ENCODE results near the gene SIRT3.
A peak's percentile ranks its signal among the peaks of the same experiment; 100 is the strongest.
"Not testable (repeated sequence)": the region's sequence is repeated elsewhere in the genome, so short reads cannot be mapped to it uniquely, and the experiment has no call there.

Gene SIRT3

DNA sequence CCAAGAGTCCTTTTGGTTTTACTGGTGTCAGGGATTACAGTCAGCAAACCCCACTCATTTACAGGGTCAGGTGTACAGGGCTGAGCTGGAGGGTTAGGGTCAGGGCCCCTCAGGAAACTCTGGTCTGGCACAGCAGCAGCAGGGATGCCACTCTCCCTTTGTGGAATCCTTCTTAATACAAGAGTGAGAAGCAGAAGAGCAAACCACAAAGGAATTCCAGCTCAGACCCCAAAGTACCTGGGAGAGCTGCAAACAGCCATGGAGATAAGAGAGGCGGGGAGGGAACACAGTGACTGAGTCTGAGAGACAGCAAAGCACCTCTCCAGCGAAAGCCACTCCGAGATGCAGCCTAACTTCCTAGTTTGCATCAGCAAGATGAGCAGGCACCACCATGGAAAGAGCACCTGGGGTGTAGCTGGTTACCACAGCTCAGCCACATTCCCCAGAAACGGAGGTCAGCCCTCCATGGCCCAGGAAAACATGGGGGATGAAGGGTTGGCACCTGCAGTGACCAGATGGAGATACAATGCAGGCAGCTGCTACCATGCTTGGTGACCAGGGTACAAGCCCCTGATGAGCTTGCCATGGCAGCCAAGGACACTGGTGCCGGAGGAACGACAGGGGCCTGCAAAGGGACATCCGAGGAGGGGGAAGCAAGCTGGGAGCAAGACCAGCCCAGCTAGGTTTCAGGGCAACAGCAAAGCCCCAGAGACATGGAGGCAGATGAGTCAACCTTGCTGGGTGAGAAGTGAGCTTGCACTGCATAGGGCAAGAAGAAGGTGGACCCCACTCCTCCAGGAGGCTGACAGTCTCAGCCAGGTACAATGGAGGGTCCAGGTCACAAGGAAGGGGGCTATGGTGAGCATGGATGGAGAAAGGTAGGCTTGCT, 32.8 kb downstream of the SIRT3 start:
- DNase-seq (ENCODE audit: low read depth in 2 of 2) = no peak

- no peak for DNase-seq (ENCODE audit: low read depth in 2 of 2)
Observed at GRCh38 chr11:202490-202889, 33.7 kb downstream of the SIRT3 start.

DNA sequence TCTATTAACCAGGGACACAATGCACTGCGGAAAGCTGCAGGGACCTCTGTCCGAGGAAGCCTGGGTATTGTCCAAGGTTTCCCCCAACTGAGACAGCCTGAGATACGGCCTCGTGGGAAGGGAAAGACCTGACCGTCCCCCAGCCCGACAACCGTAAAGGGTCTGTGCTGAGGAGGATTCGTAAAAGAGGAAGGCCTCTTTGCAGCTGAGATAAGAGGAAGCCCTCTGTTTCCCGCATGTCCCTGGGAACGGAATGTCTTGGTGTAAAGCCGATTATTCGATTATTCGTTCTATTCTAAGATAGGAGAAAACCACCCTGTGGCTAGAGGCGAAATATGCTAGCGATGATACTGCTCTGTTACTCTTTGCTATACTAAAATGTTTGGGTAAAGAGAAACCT, 34.2 kb downstream of the SIRT3 start:
- no peak for DNase-seq (ENCODE audit: low read depth in 2 of 2)

DNA sequence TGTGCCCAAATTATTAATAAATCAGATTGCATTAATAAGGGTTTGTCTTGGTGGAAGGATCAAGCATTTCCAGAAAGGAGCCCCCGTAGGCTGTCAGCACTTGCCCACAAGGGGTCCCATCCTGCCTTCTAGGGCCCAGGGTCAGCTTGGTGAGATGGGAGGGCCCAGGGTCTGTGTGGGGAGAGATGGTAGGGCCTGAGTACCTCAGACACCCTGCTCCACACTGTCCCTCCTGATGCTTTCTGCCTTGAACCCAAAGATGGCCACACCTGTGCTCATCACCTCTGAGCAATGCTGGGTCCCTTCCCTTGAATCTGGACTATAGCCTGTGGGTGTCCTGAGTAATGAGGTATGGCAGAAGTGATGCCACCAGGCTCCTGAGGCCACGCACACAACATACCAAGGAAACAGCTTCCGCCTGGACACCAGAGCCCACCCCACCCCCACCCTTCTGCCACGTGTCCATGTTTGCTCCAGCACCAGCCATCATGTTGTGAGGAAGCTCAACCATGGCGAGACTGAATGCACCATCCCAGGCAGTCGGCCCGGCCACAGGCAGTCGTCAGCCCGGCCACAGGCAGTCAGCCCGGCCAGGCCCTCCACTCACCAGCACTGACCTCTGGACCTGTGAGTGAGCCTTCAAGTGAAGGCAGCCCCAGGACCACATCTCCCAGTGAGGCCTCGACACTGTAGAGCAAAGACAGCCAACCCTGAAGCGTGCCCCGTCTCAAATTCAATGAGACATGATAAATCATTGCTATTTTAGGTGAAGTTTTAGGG, 35.7 kb downstream of the SIRT3 start:
- no peak for DNase-seq (ENCODE audit: low read depth in 2 of 2)

- DNase-seq (ENCODE audit: low read depth in 2 of 2) = no peak
Observed at GRCh38 chr11:199782-200181, 36.4 kb downstream of the SIRT3 start.

GRCh38 chr11:199004-199581, 37.0 kb downstream of the SIRT3 start:
- DNase-seq (ENCODE audit: low read depth in 2 of 2) = no peak

DNA sequence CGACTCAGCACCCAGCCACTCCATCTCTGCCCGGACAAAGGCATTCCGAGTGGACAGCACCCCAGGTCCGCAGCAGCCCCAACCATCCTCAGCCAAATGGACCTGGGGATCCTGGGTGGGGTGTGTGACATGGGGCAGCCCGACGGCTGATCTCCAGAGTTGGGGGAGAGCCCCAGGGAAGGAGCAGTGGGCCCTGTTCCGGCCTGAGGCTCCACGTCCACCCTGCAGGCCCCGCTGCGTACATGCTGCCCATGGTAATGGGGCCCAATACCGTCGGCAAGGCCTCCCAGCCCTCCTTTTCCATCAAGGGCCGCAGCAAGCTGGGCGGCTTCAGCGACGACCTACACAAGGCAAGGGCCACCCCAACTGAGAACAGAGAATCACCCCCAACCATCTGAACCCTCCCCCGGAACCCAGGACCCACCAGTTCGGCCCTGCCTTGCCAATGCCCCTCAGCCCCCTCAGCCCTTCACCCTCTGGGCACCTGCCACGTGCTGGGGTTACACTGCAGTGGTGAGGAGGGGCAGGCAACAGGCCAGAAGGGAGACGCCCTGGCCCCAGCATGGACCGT, 37.8 kb downstream of the SIRT3 start:
- DNase-seq (ENCODE audit: low read depth in 2 of 2) = no peak

DNA sequence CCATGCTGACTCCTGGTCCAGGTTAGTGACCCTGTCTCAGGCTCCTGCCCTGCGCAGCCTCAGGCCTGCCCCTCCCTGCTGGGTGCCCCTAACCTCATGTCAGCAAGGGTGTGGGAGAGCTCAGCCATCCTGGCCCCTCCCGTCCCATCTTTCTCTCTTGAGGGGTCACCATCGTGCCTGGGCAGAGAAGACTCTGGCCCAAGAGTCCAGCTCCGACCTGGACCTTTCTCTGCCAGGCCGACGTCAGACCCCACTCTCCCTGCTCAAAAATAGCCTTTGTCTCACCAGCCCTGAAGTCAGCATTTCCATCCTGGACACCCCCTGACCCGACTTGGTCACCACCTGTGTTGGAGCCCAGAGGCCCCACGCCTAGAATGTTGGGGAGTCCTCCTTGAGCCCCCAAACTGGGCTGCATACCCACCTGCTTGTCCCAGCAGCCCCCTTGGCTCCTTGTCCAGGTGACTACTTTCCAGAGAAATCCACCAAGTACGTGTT, 38.4 kb downstream of the SIRT3 start:
- DNase-seq (ENCODE audit: low read depth in 2 of 2) = no peak

- DNase-seq (ENCODE audit: low read depth in 2 of 2) = no peak
Observed at GRCh38 chr11:196786-197731, 39.1 kb downstream of the SIRT3 start.

DNA sequence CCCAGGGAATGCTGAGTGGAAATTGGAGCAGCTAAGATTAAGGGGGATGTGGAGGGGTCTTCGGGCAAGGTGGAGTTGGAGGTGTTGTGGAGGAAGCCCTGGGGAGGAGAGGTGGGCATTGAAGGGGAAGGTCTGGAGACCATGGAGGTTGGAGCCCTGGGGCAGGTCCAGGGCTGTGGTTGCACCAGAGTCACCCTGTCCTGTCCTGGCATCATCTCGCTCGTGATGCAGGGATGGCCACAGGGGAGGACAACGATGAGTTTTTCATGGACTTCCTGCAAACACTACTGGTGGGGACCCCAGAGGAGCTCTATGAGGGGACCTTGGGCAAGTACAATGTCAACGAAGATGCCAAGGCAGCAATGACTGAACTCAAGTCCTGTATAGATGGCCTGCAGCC, 42.7 kb downstream of the SIRT3 start:
- not testable (repeated sequence) for DNase-seq (ENCODE audit: low read depth in 2 of 2)

DNA sequence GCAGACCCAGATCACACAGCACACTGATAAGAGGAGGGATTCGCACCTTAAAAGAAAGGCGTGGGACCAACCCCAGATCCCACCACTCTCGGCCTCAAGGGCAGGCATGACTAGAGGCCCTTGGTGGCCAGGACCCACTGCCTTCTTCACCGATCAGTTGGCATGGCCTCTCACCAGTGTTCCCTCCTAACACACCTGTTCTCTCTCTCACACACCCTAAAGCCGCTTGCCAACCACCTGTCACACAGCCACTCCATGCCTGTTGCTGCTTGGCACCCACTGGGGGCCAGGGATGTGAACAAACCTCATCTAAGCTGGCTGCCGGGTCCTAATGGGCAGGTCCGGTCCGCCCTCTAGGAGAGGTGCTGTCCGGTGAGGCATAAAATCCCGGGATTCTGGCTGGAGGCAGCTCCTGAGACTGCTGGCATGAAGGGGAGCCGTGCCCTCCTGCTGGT, 43.4 kb downstream of the SIRT3 start, which contains the start of gene SCGB1C1:
TSS of gene SCGB1C1 (plus strand) at position 405 of the 455 bp plus-strand sequence. CDS start at position 427, 22 bp downstream.
- DNase-seq (ENCODE audit: low read depth in 2 of 2) = not testable (repeated sequence)

GRCh38 chr11:191490-192478, 44.4 kb downstream of the SIRT3 start:
- DNase-seq (ENCODE audit: low read depth in 2 of 2) = peak in 1 of 2 donors; percentile 59

DNA sequence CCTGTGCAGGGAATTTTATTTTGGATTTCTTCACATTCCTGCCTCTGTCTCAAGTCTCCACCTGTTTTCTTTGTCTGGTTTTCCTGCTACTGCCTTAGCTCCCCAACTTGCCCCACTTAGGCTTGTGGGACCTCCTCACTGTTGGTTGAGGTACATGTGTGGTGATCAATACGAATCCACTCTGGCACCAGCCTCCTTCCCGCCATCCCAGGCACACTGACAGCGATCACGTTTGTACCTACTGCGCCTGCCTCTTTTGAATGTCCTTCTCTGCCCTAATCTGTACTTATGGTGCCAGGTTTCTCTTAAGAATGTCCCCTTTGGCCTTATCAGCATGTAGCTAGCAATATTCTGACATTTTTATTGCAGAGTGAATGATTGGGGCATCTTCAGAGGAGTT, 45.6 kb downstream of the SIRT3 start:
- not testable (repeated sequence) for DNase-seq (ENCODE audit: low read depth in 2 of 2)

DNA sequence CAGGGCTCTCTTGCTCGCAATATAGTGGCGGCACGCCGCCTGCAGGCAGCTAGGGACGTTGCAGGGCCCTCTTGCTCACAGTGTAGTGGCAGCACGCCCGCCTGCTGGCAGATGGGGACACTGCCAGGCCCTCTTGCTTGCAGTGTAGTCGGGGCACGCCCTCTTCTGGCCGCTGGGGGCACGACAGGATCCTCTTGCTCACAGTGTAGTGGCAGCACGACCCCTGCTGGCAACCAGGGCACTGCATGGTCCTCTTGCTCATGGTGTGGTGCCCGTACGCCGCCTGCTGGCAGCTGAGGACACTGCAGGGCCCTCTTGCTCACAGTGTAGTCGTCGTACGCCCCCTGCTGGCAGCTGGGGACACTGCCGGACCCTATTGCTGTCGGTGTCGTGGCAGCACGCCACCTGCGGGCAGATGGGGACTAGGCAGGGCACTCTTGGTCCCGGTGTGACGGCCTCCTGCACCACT, 46.3 kb downstream of the SIRT3 start:
- not testable (repeated sequence) for DNase-seq (ENCODE audit: low read depth in 2 of 2)

DNA sequence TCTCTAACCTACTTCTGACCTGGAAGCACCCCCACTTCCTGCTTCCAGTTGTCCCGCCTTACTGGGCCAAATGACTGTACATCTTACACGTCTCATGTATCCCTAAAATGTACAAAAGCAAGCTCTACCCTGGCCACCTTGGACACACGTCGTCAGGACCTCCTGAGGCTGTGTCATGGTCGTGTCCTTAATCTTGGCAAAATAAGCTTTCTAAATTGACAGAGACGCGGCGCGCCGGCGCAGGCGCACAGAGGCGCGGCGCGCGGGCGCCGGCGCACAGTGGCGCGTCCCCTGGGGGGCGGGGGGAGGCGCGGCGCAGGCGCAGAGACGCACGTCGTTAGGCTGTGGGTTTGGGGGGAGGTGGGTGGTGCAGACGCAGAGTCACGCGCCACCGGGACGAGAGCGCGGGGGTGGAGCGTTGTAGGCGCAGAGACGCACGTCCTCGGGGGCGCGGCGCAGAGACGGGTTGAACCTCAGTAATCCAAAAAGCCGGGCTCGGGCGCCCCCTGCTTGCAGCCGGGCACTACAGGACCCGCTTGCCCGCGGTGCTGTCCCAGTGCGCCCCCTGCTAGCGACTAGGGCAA, 46.9 kb downstream of the SIRT3 start:
- not testable (repeated sequence) for DNase-seq (ENCODE audit: low read depth in 2 of 2)

GRCh38 chr11:180242-180641, 55.9 kb downstream of the SIRT3 start:
- DNase-seq (ENCODE audit: low read depth in 2 of 2) = not testable (repeated sequence)

Measured in stimulated activated CD8-positive, alpha-beta memory T cell treated with anti-CD3 and anti-CD28 coated beads, Interleukin-7, amount 100 ng/mL, for 4 hours (primary cell).